ENCODE data around the gene SNX32.

The SNX32 gene

GRCh38 chr11:65854852-65855837, 21.4 kb downstream of the SNX32 start:
- Histone ChIP-seq H3K4me1 (ENCODE audit: control insufficient read depth in 1 of 2, insufficient read depth in 1 of 2, low read depth in 1 of 2, low read length in 1 of 2) (peaks cover 46 to 51% of the 10 kb centered on the region in 2 experiments), H3K9me3 (no peaks in the 10 kb centered on the region), H3K27ac (peak overlapping the region; percentile 96), H3K27me3 (no peaks in the 10 kb centered on the region), H3K36me3 (peaks cover 62% of the 10 kb centered on the region), H3K4me3 (ENCODE audit: low read depth in 1 of 2, low read length in 1 of 2) (peak overlapping the region in 1 of 2 experiments; percentile 97)
- no peak for TF ChIP-seq CTCF (IDR thresholded peaks at IDR 0.05)

- Histone ChIP-seq H3K4me3 (ENCODE audit: low read depth in 1 of 2, low read length in 1 of 2) (peak overlapping the region; percentile 97 to 98), H3K4me1 (ENCODE audit: control insufficient read depth in 1 of 2, insufficient read depth in 1 of 2, low read depth in 1 of 2, low read length in 1 of 2) (peaks cover 52 to 54% of the 10 kb centered on the region in 2 experiments), H3K9me3 (no peaks in the 10 kb centered on the region), H3K27me3 (no peaks in the 10 kb centered on the region), H3K36me3 (peaks cover 54% of the 10 kb centered on the region), H3K27ac (peak overlapping the region; percentile 96)
- TF ChIP-seq CTCF (IDR thresholded peaks at IDR 0.05) = no peak
Measured at GRCh38 chr11:65855927-65856363, 22.2 kb downstream of the SNX32 start.

GRCh38 chr11:65856689-65857499, 23.1 kb downstream of the SNX32 start:
- H3K27ac ChIP-seq = peak overlapping the region; percentile 96
- TF ChIP-seq CTCF (IDR thresholded peaks at IDR 0.05) = peak; percentile 23
- peaks cover 45% of the 10 kb centered on the region for H3K36me3 ChIP-seq
- peaks cover 62 to 63% of the 10 kb centered on the region in 2 experiments for H3K4me1 ChIP-seq (ENCODE audit: control insufficient read depth in 1 of 2, insufficient read depth in 1 of 2, low read depth in 1 of 2, low read length in 1 of 2)
- H3K27me3 ChIP-seq = no peaks in the 10 kb centered on the region
- no peaks in the 10 kb centered on the region for H3K9me3 ChIP-seq
- H3K4me3 ChIP-seq (ENCODE audit: low read depth in 1 of 2, low read length in 1 of 2) = peak overlapping the region; percentile 97 to 98

- Histone ChIP-seq H3K36me3 (peaks cover 43% of the 10 kb centered on the region), H3K4me1 (ENCODE audit: control insufficient read depth in 1 of 2, insufficient read depth in 1 of 2, low read depth in 1 of 2, low read length in 1 of 2) (peaks cover 64 to 69% of the 10 kb centered on the region in 2 experiments)
Measured at GRCh38 chr11:65857500-65857852, 23.7 kb downstream of the SNX32 start.

More at GRCh38 chr11:65857500-65857852, 23.7 kb downstream of the SNX32 start:
- no peaks in the 10 kb centered on the region for H3K27me3 ChIP-seq
- no peak for TF ChIP-seq CTCF (IDR thresholded peaks at IDR 0.05)
- no peaks in the 10 kb centered on the region for H3K9me3 ChIP-seq
- peak overlapping the region; percentile 96 for H3K27ac ChIP-seq
- H3K4me3 ChIP-seq (ENCODE audit: low read depth in 1 of 2, low read length in 1 of 2) = peak overlapping the region; percentile 97 to 98

Measured in neutrophil (primary cell).